ENCODE measurements around the gene GPR82.
A peak's percentile ranks its signal among the peaks of the same experiment; 100 is the strongest.
"Not testable (repeated sequence)": the region's sequence is repeated elsewhere in the genome, so short reads cannot be mapped to it uniquely, and the experiment has no call there.

The GPR82 gene

GRCh38 chrX:41719610-41720009 lies 4.4 kb upstream of the GPR82 start:
- not testable (repeated sequence) for DNase-seq

DNA sequence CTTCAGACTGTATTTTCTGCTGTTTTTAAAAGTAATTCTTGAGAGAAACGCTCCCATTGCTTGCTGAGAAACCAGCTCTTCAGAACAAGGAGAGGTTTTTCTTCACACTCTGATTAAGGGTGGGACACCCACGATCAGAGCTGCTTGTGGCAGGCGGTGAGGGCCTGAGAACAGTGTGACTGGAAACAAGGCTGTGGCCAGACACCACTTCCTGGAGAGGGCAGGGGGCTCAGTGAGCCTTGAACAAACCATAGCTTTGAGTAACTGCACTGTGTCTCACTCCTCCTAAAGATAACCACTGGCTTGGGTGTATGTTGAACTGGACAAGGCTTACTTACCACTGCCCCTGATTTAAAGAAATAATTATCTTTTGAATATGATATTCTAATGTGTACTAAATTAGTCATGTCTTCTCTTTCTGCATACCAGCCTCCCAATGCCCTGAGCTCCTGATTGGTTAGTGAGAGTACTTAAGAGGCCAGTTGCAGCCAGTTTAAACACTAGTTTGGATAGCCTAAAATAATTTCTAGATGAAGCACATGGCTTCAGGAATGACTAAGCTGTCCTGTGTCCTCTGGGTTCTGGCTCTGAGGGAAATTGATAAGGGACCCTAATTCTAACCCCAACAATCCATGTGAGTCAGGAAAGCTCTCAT lies 3.7 kb upstream of the GPR82 start:
- no peak for DNase-seq

- no peak for DNase-seq
Measured at GRCh38 chrX:41721590-41721989, 2.4 kb upstream of the GPR82 start.

DNA sequence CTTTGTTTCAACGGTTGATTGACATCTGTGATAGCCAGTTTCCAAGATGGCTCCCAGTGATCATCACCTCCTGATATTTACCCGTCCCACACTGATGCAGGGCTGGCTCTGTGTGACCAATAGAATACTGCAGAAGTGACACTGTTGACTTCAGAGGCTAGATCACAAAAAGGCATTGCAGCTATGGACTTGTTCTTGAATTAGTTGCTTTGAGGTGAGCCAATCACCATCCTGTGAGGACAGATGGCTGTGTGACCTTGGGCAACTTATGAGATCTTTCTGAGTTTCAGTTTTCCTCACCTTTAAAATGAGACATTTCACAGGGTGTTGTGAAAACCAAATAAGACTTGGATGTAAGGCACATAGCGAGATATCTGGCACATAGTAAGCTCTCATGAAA lies 1.8 kb upstream of the GPR82 start:
- no peak for DNase-seq

DNA sequence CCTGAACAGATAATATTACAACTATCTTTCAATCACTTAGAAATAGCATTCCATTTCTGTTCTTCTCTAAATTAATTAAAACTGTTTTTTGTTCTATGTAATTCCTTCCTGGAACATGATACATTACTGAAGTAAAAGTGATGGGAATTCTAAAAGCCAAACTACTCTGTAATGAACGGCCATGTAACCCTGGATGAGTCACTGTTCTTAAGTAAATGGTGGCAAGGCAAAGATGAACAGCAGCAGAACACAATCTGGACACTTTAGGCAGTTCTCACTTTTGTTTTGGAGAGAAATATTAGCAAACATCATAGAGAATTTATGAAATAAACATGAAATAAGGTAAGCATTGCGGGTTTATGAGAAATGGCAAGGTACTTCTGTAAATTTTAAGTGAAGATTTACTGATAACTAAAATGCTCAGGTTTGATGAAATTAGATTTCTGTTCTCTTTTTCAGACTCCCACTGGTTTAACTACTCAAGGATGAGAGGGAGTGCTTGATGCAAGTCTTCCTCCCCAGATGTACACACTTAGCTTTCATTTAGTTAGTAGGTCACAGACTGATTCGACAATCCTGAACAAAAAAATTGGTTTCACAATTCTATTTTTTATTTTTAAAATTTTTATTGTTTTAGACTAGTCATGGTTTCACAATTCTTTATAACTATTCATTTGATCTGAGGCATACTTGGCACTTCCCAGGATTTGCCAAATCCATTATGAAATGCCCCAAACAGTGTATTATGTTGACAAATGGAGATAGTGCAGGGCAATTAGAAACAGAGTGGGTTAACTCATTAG lies 964 bp upstream of the GPR82 start:
- DNase-seq = no peak

DNA sequence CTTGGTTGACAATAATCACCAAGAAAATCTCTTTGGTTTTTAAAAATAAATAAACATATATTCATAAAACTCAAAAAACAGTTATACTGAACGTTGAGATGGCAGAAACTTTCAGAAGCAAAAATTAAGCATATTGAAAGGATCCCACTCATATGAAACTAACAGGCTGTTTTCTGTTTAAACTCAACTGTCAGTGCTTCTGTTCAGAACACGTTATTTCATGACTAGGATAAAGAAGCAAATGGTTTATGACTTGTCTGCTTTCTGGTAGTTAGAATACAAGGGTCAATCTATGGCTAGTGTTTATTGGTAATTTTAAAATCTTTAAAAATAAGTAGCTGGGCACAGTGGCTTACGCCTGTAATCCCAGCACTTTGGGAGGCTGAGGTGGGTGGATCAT lies 4.1 kb downstream of the GPR82 start:
- DNase-seq = no peak

DNA sequence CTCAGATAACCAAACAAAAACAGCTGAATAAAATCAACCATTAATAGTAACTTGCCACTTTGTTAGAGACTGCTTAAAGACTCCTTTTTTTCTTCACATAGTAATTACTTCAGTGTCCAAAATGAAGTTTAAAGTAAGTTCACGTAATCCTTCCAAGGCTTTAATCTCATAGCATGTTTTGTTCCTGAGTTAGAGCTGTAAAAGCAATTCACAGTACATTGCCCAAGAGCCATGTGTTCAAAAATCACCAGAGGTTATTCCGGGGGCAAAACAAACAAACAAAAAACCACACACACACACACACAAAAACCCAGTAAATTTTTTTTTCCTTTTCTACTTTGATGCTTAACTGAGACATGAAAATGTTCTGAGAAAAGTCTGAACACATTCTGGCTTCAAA lies 6.1 kb downstream of the GPR82 start:
- DNase-seq = no peak

DNA sequence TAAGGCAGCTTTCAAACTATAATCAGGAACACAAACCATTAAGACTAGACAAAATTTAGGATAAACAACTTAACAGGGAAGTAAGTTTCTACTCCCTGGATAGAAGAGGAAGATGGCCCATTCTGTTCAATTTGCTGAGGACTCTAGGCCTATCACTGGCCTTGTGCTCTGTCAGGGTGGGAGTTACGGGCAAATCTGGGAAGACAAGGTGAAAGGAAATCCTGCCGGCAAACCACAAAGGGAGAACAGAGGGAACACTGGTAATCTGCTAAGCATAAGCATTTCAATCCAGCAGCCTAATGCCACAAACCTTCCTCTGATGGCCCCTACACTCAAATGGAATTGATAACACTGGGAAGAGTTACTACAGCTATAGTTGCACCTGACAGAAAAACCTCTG lies 8.3 kb downstream of the GPR82 start:
- no peak for DNase-seq

GRCh38 chrX:41733939-41734338 lies 10.0 kb downstream of the GPR82 start:
- DNase-seq = no peak

DNA sequence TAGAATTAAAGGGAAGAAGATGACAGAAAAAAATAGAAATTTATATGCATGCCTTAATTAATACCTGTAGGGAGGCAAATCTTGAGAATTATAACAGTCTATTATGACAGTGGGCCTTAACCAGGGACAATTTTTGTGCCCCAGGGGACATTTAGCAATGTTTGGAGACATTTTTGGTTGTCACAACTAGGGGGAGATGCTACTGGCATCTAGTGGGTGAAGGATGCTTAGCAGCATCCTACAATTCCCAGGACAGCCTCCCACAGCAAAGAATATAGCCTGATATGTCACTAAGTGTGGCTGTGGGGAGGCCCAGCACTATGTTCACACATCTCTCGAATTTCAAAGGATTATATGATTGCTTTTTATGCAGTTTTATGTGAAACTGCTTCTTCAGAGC lies 10.5 kb downstream of the GPR82 start:
- no peak for DNase-seq

DNA sequence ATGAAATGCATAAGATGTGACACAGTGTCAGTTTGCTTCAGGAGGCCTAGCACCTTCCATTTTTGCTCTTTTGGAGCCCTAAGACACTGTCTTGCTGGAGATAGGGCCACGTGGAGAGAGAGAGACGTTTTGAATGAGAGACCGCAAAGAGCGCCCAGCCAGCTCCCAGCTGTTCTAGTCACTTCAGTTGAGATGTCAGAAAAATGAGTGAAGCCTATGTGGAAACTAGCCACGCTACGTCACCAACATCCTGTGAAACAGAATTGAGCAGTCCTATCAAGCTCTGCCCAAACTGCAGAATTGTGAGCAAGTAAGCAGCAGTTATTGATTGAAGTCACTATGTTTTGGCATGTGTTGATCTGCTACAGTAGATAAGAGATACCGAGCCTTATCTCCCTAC lies 13.1 kb downstream of the GPR82 start:
- no peak for DNase-seq

DNA sequence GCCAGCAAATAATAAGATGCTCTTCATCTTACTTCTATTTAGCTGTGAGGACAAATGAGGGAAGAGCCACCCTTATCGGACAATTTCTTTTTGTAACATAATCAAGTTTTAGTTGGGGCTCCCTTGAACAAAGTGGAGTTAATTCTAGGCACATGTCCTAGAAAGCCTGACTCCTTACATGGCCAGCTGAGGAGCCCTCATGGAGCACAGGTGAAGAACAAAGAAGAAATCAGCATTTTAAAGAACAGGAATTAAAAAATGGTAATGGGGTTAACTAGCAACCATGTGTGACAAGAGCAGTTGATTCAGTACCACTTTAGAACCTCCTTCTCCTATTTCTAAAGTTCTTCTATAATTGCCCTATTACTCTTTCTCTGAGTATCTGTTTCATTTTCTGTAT lies 15.9 kb downstream of the GPR82 start:
- DNase-seq = no peak

- no peak for DNase-seq
Measured at GRCh38 chrX:41750716-41751115, 26.7 kb downstream of the GPR82 start.

DNA sequence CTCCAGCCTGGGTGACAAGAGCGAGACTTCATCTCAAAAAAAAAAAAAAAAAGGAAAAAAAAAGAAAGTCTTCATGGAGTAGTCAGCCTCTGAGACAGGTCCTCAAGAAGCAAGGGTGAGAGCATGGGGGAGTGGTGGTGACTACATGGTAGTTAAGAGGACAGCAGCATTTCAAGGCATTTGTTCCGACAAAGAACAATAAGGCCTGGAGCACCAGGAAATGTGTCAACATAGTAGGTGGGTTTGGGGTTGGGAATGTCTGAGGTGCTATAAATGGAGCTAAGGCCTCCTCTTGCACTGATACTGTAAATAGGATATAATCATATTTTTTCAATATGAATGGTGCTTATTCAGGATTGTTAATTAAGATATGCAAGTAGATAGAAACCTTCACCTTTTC lies 34.4 kb downstream of the GPR82 start:
- no peak for DNase-seq

GRCh38 chrX:41759817-41760216 lies 35.8 kb downstream of the GPR82 start:
- DNase-seq = no peak

- DNase-seq = no peak
Measured at GRCh38 chrX:41761169-41761568, 37.2 kb downstream of the GPR82 start.

DNA sequence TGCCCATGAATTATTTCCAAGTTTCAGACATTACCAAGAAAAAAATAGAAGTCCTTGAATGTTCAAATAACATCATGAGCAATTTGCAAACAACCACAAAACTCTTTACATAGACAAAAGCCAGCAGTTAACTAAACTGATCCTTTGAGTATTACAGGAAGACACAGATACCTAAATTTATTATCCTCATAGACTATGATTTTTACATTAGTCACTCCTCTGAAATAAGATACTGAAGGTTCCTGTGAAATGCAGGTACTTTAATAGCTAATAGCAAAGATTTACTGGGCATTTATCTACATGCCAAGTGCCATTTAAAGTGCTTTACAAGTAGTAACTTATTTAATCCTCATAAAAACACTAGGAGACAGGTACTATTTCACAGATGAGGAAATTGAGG lies 37.7 kb downstream of the GPR82 start:
- DNase-seq = no peak

GRCh38 chrX:41779030-41779564 lies 55.1 kb downstream of the GPR82 start:
- DNase-seq = peak; percentile 21

All from NCI-H345 (cell line).